H7 (cell line): ENCODE measurements around the gene PACC1. TPM values are rescaled to one million over a fixed set of nuclear protein-coding genes. Genes with fewer than 3 reads are reported as not detected.

Experiments
- DNase-seq: peaks from one replicate; pipeline ENCODE4 v3.0.0; 2012
- H3K27me3 ChIP-seq: 2 replicates; pipeline ENCODE4 v1.6.0; 2011; ENCODE audit warnings: mild to moderate bottlenecking, low read length; ENCODE audit not compliant: control insufficient read depth, insufficient read depth
- H3K36me3 ChIP-seq: replicated peaks from 2 replicates; pipeline ENCODE4 v1.5.1; 2011; ENCODE audit warnings: low read length; ENCODE audit not compliant: control insufficient read depth, insufficient read depth
- H3K4me3 ChIP-seq: 2 replicates; pipeline ENCODE4 v1.5.1; 2011; ENCODE audit warnings: low read depth, mild to moderate bottlenecking, control low read depth, low read length, moderate library complexity; ENCODE audit not compliant: insufficient read depth
- total RNA-seq: library from RNA; depleted of rRNA; stranded (reverse); fragments of >200 nt; shearing (Covaris generic); gene quantifications from 2 replicates; pipeline ENCODE4 v1.2.3, GENCODE V29; 2014; rRNA removed

The PACC1 gene
- total RNA-seq: 41.3 and 49.7 TPM in 2 replicates

DNA sequence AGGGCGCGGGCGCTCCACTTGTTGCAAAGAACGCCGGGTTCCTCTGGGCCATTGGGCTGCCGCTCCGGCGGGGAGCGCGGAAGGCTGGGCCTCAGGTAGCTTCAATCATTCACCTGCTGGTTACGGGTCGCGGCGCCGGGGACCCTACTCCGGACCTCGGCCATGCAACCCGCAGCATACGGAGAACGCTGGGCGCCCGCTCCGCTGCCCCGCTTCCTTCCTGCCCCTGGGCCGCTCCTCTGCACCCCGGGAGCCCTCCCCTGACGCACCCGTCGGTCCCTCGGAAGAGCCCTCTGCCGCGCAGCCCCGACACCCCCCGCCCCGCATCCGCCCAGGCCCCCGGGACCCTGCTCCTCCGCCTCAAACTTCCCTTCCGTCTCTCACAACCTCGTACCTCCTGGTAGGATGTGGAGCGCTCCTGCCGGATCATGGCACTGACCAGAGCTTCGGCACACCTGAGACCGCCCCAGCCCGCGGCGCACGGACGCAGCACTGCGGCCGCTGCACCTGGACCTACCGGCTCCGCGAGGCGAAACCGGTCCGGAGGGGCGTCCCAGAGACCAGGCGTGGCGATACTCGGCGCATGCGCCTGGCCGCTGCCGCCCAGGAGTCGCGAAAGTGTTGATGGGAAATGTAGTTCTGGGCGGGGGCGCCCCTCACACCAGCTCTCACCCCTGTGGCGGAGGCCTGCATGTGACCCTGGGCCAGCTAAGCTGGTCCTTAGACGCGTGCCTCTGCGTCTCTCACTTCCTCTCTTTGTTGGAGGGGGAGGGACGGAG is at the start of gene PACC1:
Gene PACC1, minus strand, starts transcription at position 559 of the 779 bp plus-strand sequence. Its CDS starts 129 bp downstream, at position 430.
- H3K4me3 ChIP-seq: peak within 1 kb of the TSS; percentile 93
- H3K36me3 ChIP-seq: peaks cover 18% of the 10 kb centered on the region
- peak; percentile 98 for DNase-seq
- H3K27me3 ChIP-seq: peaks cover 9% of the 10 kb centered on the region

DNA sequence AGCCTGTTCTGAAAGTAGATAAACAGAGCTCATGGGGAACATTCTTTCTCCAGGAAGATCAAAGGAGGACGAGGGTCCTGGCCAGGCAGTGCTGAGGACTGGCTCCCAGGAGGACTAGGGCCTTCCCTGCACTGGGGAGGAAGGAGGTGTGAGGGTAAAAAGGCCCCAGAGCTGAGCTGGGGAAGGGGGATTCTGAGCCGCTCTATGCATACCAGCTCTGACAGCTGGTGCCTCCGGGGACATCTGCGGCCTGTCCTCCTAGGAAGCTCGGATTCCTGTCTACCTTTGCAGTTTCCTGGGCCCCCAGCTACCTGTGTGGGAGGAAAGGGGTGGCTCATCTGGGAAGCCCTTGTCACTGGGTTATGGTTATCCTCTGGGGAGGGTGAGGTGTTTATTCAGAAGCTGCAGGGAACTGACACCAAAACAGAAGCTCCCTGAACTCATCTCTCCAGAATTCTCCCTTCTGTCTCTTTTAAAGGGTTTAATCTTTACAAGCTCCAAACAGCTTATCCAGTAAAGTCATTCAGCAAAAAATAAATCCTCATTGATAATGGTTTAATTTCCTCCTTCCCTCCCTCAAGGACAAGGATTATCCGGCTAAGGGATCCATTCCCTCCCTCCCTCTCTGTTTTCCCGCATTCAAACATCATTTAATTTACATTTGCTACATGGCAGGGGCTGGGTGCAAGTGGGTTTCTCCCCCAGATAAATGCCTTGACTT is 49.0 kb upstream of the PACC1 start:
- Histone ChIP-seq H3K27me3 (no peaks in the 10 kb centered on the region), H3K36me3 (no peaks in the 10 kb centered on the region)
- peak; percentile 53 for DNase-seq

DNA sequence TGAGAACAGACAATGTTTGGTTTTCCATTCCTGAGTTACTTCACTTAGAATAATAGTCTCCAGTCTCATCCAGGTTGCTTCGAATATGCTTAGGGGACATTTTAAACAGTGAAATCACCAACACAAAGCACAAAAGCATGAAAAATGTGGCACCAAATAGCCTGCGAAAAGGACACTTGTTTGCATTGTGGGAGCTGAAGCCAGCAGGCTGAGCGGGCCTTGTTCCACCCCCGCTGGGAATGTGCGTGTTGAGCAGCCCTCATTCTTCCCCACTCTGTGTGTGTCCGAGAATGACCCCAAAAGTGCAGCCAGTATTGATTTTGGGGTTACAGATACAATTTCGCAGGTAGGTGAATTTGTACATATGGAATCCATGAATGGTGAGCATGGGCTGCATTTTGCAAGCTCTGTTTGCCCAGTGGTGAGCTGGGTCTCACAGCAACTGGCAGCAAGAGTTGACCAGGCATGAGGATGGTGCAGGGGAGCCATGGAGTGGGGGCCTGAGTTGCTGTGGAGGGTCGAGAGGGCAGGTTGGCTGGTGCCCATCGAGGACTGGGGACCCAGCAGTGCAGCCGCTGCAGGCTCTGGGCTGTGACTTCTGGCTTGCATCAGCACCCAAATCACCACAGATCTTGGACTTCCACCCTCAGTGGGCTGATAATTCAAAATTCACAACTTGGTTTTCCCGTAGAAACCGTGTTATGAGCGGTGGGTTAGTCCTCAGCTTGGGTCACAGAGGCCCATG is 47.4 kb upstream of the PACC1 start:
- H3K27me3 ChIP-seq: 0 out of 2 replicates have a peak, but pooled peaks cover 2% of the 10 kb centered on the region
- no peaks in the 10 kb centered on the region for H3K36me3 ChIP-seq
- H3K4me3 ChIP-seq: no peak overlapping the region
- no peak for DNase-seq

More for the DNA sequence above, 49.0 kb upstream of the PACC1 start:
- no peak overlapping the region for H3K4me3 ChIP-seq

DNA sequence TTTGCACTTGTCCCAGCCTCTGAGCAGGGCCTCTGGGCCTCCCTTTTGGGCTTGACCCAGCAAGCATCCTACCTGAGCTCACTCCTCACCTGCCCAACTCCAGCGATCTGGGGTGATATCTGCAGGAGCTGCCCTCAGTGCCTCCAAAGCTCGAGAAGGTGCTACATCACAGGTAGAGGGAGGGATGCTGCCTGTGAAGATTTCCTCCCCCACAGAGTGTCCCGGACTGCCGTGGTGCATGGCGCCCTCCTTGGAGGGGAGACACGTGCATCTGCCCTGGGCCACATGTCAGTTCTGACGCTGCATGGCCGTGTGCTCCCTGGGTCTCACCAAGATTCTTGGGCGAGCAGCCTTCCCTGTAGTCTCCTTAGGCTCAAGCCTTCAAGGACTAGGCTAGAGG is 45.7 kb upstream of the PACC1 start:
- Histone ChIP-seq H3K27me3 (0 out of 2 replicates have a peak, but pooled peaks cover 2% of the 10 kb centered on the region), H3K4me3 (no peak overlapping the region), H3K36me3 (no peaks in the 10 kb centered on the region)
- no peak for DNase-seq

DNA sequence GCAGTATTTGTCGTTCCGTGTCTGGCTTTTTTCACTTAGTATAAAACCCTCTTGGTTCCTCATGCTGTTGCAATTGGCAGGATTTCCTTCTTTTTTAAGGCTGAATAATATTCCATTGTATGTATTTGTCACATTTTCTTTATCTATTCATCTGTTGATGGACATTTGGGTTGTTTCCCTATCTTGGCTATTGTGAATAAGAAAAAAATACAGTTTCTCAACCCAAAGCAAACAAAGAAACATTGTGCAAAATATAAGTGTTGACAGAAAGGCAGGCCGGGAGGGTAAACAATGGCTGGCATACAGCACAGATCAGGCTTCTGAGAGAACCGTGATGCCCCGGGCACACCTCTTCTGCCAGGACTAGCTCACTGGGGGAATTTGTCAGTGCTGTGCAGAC is 45.0 kb upstream of the PACC1 start:
- 0 out of 2 replicates have a peak, but pooled peaks cover 2% of the 10 kb centered on the region for H3K27me3 ChIP-seq
- H3K4me3 ChIP-seq: no peak overlapping the region
- H3K36me3 ChIP-seq: no peaks in the 10 kb centered on the region
- no peak for DNase-seq

DNA sequence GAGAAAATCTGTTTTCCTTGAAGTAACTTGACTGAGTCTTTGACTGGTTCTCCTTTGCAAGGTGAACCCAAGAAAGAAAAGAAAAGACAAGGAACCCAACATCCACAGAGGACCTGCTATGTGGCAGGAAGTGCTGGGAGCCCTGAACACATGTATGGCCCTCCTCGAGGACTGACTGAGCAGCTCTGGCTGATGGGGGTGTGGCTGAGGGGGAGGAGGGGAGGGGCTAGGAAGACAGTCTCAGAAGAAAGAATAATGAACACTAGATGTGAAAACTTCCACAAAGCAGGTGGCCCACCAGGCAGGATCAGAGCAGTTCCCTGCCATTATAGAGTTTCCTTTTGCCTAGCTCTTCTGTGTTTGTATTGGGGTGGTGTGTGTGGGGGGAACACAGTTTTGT is 44.1 kb upstream of the PACC1 start:
- H3K4me3 ChIP-seq: no peak overlapping the region
- 0 out of 2 replicates have a peak, but pooled peaks cover 2% of the 10 kb centered on the region for H3K27me3 ChIP-seq
- no peaks in the 10 kb centered on the region for H3K36me3 ChIP-seq
- peak; percentile 59 for DNase-seq

DNA sequence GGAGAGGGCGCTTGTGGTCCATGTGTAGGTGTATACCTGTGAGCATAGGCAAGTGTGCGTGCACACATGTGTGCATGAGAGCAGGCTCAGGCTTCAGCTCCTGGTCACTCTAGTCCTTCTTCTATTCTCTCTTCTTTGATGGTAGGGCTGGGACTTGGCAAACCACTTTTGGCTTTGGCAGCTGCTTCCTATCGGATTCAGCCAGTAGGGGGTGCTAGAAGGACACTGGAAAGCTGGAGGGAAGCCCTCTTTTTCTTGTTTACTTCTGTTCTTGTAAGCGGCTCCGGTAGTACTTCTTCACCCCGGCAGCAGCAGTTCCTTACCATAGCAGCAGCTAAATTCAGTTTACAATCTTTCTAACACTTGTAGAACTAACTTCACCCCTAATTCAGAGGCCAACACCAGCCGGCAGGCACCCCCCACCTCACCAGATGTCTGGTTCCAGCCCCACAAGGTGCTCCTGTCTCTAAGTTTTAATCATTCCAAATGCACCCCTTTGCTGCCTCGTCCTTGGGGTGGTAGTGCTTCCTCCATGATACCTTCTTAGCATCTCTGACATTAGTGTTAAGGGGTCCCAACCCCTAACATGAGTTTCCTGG is 43.2 kb upstream of the PACC1 start:
- 0 out of 2 replicates have a peak, but pooled peaks cover 2% of the 10 kb centered on the region for H3K27me3 ChIP-seq
- H3K36me3 ChIP-seq: no peaks in the 10 kb centered on the region
- H3K4me3 ChIP-seq: no peak overlapping the region
- peak; percentile 84 for DNase-seq

DNA sequence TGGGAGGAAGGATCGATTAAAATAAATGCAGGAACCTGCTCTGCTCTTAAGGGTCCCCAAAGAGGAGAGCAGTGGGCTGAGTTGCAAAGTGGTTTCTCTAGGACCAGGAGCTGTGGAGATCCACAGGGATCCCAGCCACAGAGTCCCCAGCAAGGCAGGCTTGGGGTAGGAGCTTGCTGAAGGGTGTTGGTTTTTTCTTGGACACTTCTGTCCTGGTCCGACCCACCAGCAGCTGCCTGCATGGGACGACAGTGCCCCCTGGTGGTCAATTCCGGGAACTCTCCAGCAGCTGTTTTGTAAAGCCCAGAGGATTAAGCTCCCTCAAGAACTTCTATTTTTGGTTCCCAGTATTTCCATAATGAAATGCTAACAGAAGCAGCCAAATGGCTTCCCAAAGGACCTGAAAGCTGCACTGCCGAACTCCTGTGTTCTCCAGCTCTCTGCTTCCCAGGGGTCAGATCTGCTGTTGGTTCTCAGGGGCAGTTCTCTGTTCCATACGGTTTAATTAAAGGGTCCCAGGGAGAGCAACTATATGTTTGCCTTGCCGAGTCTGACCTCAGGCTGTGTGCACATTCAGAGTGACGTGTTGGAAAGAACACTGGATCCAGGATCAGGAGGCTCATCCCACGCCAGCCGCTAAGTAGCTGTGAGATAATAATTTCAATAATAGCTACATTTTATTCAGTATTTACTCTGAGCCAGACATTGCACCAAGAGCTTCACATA is 41.3 kb upstream of the PACC1 start:
- Histone ChIP-seq H3K27me3 (0 out of 2 replicates have a peak, but pooled peaks cover 2% of the 10 kb centered on the region), H3K4me3 (no peak overlapping the region), H3K36me3 (no peaks in the 10 kb centered on the region)
- DNase-seq: peak; percentile 89

DNA sequence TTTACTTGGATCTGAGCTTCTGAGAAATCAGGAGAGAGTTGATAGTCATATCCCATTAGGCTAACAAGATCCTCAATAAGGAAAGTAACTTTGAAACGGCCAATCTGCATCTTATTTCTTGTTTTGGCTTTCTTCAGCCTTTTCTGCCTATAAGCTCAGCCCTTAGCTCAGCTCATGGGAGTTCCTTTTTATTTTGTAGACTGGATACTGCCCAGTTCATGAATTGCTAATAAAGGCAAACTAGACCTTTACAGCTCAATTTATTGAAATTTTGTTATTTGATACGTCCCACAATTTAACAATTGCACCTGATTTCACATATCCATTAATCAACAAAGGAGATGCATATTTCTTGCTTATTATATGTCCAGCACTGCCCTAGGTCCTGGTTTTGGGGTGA is 40.7 kb upstream of the PACC1 start:
- no peak overlapping the region for H3K4me3 ChIP-seq
- 0 out of 2 replicates have a peak, but pooled peaks cover 2% of the 10 kb centered on the region for H3K27me3 ChIP-seq
- no peak for DNase-seq
- no peaks in the 10 kb centered on the region for H3K36me3 ChIP-seq

DNA sequence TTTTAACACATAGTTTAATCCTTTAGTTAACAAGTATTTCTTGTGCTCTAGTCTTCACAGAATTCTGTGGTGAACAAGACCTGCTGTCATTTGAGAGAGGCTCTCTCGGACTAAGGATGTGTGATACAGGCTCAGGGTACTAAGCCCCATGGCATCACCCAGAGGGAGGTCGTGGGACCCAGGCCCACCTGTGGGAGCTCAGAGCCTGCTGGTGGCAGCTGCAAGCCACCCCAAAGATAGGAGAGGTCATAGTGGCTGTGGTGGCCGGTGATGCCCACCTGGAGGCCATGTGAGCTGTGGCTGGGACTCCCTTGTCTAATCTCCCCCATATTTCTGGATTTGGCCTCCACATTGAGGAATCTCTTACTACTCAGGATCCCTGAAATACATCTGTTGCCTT is 40.1 kb upstream of the PACC1 start:
- 0 out of 2 replicates have a peak, but pooled peaks cover 2% of the 10 kb centered on the region for H3K27me3 ChIP-seq
- no peak overlapping the region for H3K4me3 ChIP-seq
- DNase-seq: no peak
- no peaks in the 10 kb centered on the region for H3K36me3 ChIP-seq

DNA sequence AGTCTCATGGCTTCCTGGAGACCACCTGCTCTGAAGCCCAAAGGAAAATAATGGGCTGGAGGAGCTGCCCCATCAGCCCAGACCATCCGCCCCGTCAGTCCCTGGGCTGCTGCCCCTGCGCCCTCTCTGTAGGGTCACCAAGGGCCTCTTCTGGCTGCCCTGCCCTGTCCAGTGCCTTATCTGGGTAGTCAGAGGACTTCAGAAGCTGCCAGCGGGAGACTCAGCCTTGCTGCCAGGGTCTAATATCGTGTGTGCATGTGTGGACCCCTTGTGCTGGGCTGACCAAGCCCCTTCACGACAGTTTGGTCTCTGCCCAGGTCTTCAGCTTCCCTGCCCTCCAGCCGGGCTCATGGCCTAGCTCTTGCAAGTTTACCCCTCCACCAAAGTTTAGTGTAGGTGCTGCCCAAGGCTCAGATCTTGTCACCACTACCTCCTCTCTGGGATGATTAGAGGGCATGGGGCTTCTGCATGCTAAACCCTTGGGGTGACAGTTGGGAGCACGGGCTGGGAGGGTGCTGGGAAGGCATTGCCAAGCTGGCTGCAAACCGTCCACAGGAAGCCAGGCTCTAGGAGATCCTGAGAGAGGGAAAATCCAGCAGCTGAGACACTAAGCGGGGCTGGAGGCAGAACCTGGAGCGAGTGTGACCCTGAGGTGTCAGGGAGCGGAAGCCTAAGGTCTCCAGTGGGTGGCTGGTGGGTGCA is 38.6 kb upstream of the PACC1 start:
- H3K36me3 ChIP-seq: no peaks in the 10 kb centered on the region
- DNase-seq: no peak
- no peak overlapping the region for H3K4me3 ChIP-seq
- H3K27me3 ChIP-seq: no peaks in the 10 kb centered on the region

DNA sequence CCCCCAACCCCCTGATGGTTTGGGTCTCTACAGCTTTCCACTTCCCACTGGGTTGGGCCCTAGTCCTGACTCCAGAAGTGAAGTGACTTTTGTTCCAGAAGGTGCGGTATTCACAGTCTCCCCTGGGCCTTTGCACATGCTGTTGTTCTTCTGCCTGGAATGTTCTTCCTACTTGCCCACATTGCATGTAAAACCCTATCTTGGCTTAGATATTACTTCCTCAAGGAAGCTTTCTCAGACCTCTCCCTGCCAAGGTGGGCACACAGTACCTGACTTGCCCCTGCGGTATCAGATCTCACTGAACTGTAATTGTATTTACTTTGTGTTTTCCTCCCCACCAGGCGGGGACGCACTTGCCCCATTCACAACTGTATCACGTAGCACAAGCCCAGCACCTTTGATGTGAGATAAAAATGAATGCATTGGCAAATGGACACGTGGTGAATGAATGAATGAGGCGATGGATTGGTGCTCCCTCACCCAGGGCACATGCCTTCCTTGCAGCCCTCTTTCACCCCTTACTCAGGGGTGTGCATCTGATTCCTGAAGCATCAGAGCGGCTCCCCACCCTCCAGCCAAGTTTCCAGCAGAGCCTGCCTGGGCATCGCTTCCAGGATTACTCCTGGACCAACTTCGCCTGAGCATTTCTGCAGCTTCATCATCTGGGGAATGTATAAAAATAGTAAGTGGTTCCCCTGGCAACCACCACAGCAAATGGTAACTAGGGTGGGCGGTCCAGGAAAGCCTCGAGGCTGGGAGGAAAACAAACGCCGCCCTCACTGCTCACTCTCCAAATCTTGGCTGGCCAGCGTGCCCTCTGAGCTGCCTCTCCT is 37.9 kb upstream of the PACC1 start:
- Histone ChIP-seq H3K36me3 (no peaks in the 10 kb centered on the region), H3K27me3 (no peaks in the 10 kb centered on the region), H3K4me3 (no peak overlapping the region)
- DNase-seq: no peak
